Liver (tissue), 3 donors: Measurements from ENCODE around the gene TMEM184C.

ENCODE experiments used
- CTCF ChIP-seq: fragments of 150-350 bp; IDR thresholded peaks from 2 replicates; pipeline ENCODE4 v1.5.1; 2017; ENCODE audit warnings: improper control_type of control experiment, low read depth, low read length; ENCODE audit not compliant: missing input control
- EGR1 ChIP-seq, 2 donors: IDR thresholded peaks; 2 replicates each; pipeline ENCODE4 v1.6.1; 2016 to 2018; ENCODE audit warnings: antibody characterized with exemption in 2 of 2, low read depth in 2 of 2
- MAX ChIP-seq: IDR thresholded peaks from 2 replicates; pipeline ENCODE4 v1.6.1; 2016; ENCODE audit warnings: antibody characterized with exemption
- RAD21 ChIP-seq, 2 donors: IDR thresholded peaks; 2 replicates each; pipeline ENCODE4 v1.6.1; 2016; ENCODE audit warnings: antibody characterized with exemption in 2 of 2, mild to moderate bottlenecking in 2 of 2
- REST ChIP-seq: IDR thresholded peaks from 2 replicates; pipeline ENCODE4 v1.6.1; 2016; ENCODE audit warnings: antibody characterized with exemption, mild to moderate bottlenecking
- donor health status: healthy.
- donor health status: healthy.

DNA sequence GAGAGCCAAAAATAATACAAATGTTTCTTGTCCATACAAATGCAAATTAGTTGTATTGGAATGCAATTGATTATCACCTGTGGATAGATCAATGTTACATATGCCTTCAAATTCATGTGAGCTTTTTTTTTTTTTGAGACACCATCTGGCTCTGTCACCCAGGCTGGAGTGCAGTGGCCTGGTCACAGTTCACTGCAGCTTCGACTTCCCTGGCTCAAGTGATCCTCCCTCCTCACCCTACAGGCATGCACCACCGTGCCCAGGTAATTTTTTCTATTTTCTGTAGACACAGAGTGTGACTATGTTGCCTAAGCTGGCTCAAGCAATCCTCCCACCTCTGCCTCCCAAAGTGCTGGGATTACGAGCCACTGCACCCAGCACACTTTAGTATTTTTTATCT is 38.6 kb upstream of the TMEM184C start:
- TF ChIP-seq CTCF = no peak
- TF ChIP-seq RAD21 (IDR thresholded peaks at IDR 0.05) = no peak
- no peak for TF ChIP-seq MAX
- TF ChIP-seq EGR1 (IDR thresholded peaks at IDR 0.05; ENCODE audit: low read depth in 2 of 2) = no peak
- TF ChIP-seq REST = no peak
